GM19351 (cell line): ENCODE results near the gene CRX.
A peak's percentile ranks its signal among the peaks of the same experiment; 100 is the strongest.
"Not testable (repeated sequence)": the region's sequence is repeated elsewhere in the genome, so short reads cannot be mapped to it uniquely, and the experiment has no call there.

ENCODE experiments used
- ATAC-seq: cut with Tn5 transposase; IDR thresholded peaks from one replicate; pipeline ENCODE4 v1.9.1; 2021; ENCODE audit warnings: mild to moderate bottlenecking, moderate library complexity; ENCODE audit not compliant: unreplicated experiment

CRX gene

DNA sequence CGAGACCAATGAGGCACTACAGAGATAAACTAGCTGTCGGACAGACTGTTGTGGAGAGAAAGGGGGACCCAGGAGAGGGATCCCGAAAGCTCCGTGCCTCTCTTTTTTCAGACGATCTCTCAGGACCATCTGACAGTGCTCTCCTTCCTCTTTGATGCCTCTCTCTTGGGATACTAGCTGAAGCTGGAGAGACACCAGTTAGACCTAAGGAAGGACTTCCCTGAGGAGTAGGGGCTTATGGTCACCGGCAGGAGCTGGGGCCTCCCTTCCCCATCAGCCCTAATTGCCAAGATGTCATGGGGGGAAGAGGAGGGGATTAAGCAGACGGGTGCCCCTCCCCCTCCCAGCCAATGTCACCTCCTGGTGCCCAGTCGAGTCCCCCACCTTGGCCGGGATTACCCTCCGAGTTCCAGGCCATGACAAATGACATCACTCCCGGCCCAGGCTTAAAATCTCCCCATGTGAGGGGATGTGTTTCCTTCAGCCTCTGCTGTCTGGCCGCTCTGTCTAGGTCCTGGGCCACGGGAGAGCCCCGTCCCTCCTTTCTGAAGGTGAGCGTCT, at the start of gene CRX:
CRX (plus strand) TSS at position 478 of the 561 bp plus-strand sequence. CDS start 12,507 bp downstream, outside the sequence.
- ATAC-seq: no peak

DNA sequence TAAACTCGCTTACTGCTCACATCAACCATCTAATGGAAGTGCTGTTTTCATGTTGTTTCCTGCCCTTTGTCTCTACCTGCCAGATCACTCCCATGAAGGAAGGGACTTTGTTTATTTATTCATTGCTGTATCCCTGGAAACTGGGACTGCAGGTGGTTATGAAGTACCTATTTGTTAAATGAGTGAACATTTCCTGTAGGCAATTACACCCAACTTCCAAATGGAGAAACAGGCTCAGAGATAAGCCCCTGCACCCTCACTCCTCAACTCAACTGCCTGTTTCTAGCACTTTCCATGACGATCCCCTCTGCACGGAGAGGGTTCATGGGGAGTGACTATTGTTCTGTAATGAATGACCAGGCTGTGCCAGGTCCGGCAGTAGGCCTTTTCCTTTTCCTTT, 45.2 kb upstream of the CRX start:
- ATAC-seq: no peak

DNA sequence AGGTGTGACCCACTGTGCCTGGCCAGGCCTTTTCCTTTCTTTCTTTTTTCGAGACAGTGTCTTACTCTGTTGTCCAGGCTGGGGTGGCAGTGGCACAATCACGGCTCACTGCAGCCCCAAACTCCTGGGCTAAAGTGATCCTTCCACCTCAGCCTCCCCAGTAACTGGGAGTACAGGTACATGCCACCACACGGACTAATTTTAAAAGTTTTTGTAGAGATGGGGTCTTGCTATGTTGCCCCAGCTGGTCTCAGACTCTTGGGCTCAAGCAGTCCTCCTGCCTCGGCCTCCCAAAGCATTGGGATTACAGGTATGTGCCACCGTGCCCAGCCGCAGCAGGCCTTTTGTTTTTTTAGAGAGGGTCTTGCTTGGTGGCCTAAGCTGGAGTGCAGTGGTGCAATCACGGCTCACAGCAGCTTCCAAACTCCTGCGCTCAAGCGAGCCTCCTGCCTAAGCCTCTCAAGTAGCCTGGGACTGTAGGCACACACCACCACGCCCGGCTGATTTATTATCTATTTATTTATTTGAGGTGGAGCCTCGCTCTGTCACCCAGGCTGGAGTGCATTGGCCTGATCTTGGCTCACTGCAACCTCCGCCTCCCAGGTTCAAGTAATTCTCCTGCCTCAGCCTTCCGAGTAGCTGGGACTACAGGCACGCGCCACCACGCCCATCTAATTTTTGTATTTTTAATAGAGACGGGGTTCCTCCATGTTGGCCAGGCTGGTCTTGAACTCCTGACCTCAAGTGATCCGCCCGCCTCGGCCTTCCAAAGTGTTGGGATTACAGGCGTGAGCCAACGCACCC, 44.3 kb upstream of the CRX start:
- not testable (repeated sequence) for ATAC-seq

DNA sequence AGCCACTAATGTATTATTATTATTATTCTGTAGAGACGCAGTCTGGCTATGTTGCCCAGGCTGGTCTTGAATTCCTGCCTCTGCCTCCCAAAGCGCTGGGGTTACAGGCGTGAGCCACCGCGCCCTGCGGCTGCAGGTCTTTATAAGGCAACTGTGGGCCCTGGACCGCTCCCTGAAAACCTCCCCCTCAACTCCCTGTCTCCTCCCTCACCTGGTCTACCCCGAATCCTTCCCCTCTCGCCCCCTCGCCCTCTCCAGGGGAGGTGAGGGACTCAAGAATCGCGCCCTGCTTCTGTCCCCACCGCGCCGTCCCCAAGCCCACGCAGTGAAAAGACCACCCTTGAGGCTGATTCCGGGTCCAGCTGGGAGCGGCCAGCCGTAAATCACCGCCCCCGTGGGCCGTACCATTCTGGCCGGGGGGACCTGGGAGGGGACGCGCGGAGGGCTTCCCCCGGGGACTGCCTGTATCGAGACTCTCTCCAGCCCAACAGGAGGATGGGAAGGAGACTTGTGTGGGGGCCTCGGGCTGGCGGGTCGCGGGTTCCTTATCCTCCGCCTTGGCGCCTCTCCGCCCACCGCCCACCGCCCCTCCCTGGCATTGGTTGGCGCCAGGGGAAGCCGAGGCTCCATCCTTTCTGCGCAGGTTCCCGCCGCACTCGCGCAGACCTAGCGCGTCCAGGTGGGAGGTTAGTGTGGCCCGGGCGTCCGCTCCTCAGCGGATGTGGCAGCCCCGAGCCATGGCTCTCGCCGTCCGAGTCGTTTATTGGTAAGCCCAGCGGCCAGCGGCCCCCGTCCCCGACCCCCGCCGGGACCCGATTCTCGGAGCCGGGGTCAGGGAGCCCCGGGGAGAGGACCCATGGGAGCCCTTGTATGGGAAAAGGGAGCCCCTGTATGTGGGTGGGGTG, 43.4 kb upstream of the CRX start, which contains the start of gene SELENOW:
SELENOW (plus strand) TSS at position 655 of the 905 bp plus-strand sequence; CDS start at position 738, 83 bp downstream.
- ATAC-seq: peak; percentile 85

DNA sequence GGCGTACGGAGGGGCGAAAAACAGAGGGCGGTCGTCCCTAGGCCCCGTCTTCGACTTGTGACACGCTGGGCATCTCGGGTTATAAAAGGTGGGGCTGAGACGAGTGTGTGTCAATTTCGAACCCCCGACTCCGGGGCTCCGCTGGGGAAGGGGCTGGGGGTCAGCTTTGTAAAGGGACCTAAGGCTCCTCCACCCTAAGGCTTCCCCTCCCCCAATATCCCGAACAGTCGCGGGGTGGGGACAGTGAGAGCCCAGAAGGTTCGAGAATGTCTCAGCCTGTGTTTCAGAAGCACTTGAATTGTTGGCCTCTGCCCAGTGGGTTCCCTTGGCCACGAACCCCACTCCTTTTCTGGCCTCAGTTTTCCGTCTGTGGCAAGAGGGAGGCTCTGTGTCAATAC, 42.8 kb upstream of the CRX start:
- ATAC-seq: no peak

DNA sequence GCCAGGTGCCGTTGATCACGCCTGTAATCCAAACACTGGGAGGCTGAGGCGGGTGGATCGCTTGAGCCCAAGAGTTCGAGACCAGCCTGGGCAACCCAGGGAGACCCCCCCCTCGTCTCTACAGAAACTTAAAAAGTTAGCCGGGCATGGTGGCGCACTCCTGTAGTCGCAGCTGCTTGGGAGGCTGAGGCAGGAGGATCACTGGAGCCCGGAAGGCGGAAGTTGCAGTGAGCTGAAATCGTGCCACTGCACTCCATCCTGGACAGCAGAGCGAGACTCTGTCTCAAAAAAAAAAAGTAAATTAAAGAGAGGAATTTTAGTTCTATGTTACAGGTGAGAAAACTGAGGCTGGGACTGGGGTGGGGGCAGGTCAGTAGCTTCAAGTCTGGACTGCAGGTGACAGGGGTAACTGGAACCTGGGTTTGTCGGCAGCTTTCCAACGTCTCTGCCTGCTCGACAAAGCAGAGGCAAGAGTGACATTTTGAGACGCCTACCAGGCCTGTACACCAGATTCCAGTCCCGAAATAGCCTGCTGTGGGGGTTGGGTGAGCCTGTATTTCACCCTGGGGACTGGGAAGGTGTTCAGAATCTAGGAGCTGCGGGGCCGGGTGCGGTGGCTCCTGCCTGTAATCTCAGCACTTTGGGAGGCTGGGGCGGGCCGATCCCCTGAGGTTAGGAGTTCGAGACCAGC, 42.1 kb upstream of the CRX start:
- ATAC-seq: no peak

DNA sequence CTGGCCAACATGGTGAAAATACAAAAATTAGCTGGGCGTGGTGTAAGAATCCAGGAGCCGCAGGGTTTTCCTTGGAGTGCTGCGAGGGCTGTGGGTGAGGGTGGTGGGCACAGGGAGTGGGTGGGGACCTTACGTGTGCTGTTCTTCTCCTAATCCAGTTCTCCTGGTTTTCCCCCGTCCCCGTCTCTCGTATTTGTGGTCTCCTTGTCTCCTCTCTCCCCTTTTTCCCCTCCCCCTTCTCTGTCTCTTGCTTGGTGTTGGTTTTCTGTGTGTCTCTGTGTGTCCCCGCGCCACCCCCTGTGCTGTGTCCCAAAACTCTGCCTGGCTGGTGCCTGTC, 41.6 kb upstream of the CRX start:
- ATAC-seq: no peak

DNA sequence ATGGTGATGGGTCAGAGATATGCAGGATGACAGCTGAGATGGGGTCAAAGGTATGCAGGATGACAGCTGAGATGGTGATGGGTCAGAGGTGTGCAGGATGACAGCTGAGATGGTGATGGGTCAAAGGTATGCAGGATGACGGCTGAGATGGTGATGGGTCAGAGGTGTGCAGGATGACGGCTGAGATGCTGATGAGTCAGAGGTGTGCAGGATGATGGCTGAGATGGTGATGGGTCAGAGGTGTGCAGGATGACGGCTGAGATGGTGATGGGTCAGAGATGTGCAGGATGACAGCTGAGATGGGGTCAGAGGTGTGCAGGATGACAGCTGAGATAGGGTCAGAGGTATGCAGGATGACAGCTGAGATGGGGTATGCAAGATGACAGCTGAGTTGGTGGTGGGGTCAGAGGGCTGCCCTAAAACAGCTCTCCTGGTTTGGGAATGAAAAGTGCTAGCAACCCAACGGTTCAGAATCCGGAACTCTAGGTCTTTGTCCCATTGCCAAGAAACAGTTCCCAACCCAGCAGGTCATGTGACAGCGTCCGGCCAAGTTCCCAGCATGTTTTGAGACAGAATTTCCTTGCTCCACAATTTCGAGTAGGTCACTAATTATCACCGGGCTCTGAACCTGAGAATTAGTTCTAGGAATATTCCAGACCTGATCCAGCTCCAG, 40.0 kb upstream of the CRX start:
- ATAC-seq: no peak

DNA sequence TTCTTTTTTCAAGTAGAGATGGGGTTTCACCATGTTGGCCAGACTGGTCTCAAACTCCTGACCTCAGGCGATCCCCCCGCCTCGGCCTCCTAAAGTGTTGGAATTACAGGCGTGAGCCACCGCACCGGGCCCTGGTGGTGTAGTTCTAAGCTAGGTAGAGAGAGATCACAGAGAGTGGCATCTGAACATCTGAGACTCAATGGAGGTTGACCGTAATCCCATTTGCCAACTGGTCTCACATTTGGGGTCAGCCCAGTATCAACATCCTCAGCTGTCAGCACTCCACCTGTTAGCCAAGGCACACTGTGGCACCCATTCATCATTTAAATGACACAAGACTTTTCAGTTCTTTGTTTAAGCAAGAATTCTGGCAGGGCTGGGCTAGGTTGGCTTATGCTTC, 35.2 kb upstream of the CRX start:
- ATAC-seq: no peak

DNA sequence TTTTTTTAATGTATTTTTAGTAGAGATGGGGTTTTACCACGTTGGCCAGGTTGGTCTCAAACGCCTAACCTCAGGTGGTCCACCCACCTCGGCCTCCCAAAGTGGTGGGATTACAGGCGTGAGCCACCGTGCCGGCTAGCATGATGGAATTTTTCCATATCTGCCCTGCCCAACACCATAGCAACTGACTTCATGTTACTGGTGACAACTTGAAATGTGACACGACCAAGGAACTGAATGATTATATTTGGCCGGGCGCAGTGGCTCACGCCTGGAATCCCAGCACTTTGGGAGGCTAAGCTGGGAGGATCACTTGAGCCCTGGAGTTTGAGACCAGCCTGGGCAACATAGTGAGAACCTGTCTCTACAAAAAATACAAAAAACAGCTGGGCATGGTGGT, 34.4 kb upstream of the CRX start:
- not testable (repeated sequence) for ATAC-seq

DNA sequence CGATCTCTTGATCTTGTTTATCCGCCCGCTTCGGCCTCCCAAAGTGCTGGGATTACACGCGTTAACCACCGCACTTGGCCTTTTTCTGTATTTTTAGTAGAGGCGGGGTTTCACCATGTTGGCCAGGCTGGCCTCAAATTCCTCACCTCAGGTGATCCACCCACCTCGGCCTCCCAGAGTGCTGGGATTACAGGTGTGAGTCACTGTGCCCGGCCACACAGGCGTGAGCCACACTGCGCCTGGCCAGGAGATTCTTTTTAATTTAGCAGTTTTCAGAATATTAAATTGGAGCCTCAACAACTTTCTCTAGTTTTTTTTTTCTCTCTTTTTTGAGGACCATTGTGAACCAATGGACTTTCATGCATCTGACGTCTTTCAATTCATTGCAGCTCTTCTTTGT, 31.9 kb upstream of the CRX start:
- not testable (repeated sequence) for ATAC-seq

DNA sequence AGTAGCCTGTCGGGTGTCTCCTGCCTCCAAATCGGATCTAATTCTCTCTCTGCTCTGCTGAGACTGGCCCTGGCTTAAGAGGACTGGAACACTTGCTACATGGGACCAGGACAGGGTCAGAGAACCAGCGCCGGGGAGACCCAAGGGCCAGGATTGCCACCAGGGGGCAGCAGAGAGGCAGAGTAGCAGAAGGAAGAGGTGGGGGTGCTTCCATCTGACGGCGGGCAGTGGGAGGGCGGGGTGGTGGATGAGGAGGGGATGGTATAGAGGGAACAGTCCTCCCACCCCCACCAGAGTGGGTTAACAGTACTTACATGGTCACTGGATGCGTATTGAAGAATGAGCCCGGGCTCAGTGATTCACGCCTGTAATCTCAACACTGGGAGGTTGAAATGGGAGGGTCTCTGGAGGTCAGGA, 31.3 kb upstream of the CRX start:
- no peak for ATAC-seq

DNA sequence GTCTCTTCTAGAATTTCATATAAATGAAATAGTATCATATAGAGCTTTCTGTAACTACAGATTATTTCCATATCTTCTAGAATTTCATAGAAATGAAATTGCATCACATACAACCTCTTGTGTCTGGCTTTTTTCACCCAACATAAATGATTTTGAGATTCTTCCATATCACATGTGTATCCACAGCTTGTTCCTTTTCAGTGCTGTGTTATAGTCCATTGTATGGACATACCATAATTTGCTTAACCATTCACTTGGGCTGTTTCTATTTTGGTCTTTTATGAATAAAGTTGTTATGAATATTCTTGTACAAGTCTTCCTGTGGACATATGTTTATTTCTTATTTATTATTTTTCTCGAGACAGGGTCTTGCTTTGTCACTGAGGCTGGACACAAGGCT, 29.1 kb upstream of the CRX start:
- ATAC-seq: no peak

DNA sequence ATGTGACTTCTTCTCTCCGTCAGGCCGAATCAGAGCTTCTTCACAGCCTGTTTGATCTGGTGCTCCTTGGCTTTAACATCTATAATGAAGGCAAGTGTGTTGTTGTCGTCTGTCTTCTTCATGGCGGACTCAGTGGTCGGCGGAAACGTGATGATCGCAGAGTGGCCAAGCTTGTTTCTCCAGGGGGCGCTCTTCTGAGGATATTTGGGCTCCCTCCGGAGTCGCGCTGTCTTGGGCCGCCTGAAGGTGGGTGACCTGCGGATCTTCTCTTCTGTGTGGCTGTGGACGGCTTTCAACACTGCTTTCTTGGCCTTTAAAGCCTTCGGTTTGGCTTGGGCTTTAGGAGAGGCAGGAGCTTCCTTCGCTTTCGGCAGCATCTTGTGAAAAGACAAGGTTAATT, 27.2 kb upstream of the CRX start:
- no peak for ATAC-seq

DNA sequence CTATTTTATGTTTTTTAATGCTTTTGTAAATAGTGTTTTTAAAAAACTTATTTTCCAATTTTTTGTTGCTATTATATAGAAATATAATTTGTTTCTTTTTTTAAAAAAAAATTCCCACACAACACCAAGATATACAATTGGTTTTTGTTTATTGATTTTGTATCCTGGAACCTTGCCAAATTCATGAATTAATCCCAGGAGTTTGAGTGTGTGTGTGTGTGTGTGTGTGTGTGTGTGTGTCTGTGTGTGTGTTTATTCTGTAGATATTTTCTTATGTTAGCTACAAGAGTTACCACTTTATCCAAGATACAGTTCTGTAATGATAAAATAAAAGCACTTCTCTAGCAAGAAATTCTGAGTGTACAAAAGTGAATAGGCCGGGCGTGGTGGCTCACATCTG, 25.0 kb upstream of the CRX start:
- no peak for ATAC-seq

DNA sequence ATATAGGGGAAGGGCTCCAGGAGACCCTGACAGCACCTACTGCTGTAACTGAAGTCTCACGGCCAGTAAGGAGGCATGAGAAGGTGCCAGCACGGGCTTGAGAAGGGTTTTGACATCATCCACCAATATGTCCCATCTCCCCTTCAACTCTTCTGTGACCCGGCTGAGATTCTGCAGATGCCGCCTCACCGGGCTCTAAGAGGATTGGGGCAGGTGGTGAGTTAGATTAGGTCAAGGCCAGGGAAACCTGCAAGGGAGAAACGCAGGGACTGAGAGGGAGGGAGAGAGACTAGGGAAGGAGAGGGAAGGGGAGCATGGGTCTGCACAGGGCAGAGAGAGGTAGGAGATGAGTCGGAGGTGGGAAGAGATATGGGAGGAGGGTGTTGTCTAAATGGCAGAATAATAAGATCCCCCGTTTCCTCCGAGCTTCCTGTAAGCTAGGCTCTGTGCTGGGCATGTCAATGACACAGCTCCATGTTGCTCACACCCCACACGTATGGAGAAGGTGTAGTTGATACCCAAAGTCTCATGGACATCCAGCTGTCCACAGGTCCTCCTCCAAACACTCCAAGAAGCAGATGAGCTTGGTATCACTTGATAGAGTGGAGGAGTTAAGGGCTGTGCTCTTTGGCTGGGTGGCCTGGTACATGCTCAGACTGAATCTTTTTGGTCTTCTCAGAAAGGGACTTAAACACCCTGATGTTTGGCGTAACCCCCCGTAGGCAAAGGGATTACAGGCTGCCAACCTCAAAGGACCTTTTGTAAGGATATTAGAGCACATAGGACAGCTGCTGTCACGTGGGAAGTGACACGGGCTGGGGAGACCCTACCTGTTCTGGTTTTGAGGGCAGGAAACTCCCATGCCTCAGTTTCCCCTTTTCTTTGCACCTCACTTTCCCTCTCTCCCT, 23.5 kb upstream of the CRX start:
- no peak for ATAC-seq

DNA sequence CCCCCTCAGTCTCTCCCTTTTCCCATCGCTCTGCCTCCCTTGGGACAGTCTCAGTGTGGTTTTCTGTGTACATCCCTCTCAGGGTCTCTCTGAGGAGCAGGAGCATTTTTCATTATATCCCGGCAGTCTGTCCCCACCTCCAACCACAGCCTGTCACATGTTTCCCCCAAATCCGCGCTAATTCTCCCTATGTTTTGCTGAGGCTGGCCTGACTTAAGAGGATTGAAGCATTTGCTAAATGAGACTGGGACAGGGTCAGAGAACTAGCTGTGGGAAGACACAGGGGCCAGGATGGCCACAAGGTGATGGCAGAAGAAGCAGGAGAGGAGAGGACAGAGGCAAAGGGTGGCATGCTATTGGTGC, 22.9 kb upstream of the CRX start:
- no peak for ATAC-seq

DNA sequence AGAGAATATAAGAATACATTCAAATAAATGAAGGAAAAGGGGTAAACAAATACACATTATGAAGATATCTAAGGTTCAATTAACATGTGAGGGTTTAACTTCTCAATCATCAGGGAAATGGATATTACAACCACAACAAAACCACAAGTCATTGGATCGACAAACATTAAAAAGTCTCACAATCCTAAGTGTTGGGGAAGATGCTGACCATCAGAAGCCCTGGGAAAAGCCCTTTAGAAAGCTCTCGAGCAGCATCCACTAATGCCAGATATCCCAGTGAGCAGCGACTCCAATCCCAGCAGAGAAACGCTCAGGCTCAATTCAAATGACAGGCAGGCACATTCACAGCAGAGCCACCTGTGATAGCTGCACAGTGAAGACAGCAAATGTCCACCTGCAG, 20.5 kb upstream of the CRX start:
- ATAC-seq: no peak

DNA sequence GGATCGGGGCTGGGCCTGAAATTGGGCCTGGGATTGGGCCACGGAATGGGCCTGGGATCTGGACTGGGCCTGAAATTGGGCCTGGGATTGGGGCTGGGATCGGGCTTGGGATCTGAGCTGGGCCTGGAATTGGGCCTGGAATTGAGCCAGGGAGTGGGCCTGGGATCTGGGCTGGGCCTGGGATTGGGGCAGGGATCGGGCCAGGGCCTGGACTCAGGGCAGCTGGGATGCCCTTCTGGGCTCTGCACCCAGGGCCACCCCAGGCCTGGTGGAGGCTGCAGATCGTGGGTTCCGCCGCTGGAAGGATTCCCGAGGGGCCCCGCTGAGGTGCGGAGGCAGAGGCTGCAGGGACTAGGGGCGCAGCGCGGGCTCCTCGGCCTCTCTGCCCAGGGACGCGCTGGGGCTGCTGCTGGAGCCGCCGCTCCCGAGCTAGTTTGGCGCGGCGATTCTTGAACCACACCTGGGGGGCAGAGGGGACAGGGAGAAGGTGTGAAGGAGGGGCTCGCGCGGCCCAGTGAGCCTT, 19.2 kb upstream of the CRX start:
- no peak for ATAC-seq
